CD14-positive monocyte (primary cell): ENCODE data around the gene PDE9A. TPM values are rescaled to one million over a fixed set of nuclear protein-coding genes. Genes with fewer than 3 reads are reported as not detected.

Experiments used
- DNase-seq, 3 donors: peaks; one replicate each; pipeline ENCODE4 v3.0.0-alpha.2; 2011 to 2022
- H2AFZ ChIP-seq: 2 replicates; pipeline ENCODE4 v1.6.0; 2012; ENCODE audit warnings: mild to moderate bottlenecking, low read depth, low read length, inconsistent platforms; ENCODE audit not compliant: insufficient read depth, poor library complexity, severe bottlenecking
- H3K27ac ChIP-seq, 2 donors: 1 replicate in 1 of 2; 2 replicates in 1 of 2; pipeline ENCODE4 v1.5.1; 2012 to 2013; ENCODE audit warnings: low read length in 2 of 2, control low read depth in 1 of 2, inconsistent platforms in 1 of 2, low read depth in 1 of 2, mild to moderate bottlenecking in 1 of 2
- H3K27me3 ChIP-seq, 2 donors: one replicate each; pipeline versions ENCODE4 v1.6.0 to v1.6.1; 2011 to 2013; ENCODE audit warnings: low read length in 2 of 2; ENCODE audit not compliant: control insufficient read depth in 2 of 2, insufficient read depth in 2 of 2
- H3K36me3 ChIP-seq, 2 donors: replicated peaks in 1 of 2; 1 replicate in 1 of 2; 2 replicates in 1 of 2; pipeline versions ENCODE4 v1.5.1 to v1.6.1; 2012 to 2013; ENCODE audit warnings: low read length in 2 of 2, control low read depth in 1 of 2, inconsistent platforms in 1 of 2, mild to moderate bottlenecking in 1 of 2; ENCODE audit not compliant: insufficient read depth in 2 of 2, control insufficient read depth in 1 of 2
- H3K4me1 ChIP-seq, 2 donors: 1 replicate in 1 of 2; 2 replicates in 1 of 2; pipeline versions ENCODE4 v1.5.1 to v1.6.1; 2012 to 2013; ENCODE audit warnings: low read length in 2 of 2, control low read depth in 1 of 2, inconsistent platforms in 1 of 2, mild to moderate bottlenecking in 1 of 2, moderate library complexity in 1 of 2; ENCODE audit not compliant: insufficient read depth in 2 of 2, control insufficient read depth in 1 of 2
- H3K4me2 ChIP-seq: replicated peaks from 2 replicates; pipeline ENCODE3; 2012; ENCODE audit warnings: low read length, moderate library complexity, mild to moderate bottlenecking; ENCODE audit not compliant: poor library complexity, severe bottlenecking; ENCODE audit errors: extremely low read depth
- H3K4me3 ChIP-seq, 3 experiments: fragments of 200-600 bp in 1 of 3; sonication (generic) in 1 of 3; replicated peaks in 1 of 3; 1 replicate in 2 of 3; 2 replicates in 1 of 3; pipeline ENCODE4 v1.5.1; 2011 to 2013; ENCODE audit warnings: low read length in 3 of 3, mild to moderate bottlenecking in 3 of 3, control low read depth in 2 of 3, low read depth in 2 of 3, inconsistent platforms in 1 of 3, moderate library complexity in 1 of 3
- H3K79me2 ChIP-seq: 2 replicates; pipeline ENCODE4 v1.6.0; 2012; ENCODE audit warnings: mild to moderate bottlenecking, control low read depth, inconsistent platforms, low read length, moderate library complexity; ENCODE audit not compliant: insufficient read depth
- H3K9ac ChIP-seq: 2 replicates; pipeline ENCODE4 v1.6.0; 2017; ENCODE audit warnings: low read length, mild to moderate bottlenecking; ENCODE audit not compliant: insufficient read depth, poor library complexity, severe bottlenecking
- H3K9me3 ChIP-seq, 2 donors: replicated peaks in 1 of 2; 1 replicate in 1 of 2; 2 replicates in 1 of 2; pipeline versions ENCODE4 v1.5.1 to v1.6.1; 2012 to 2013; ENCODE audit warnings: low read length in 2 of 2, control low read depth in 1 of 2; ENCODE audit not compliant: control insufficient read depth in 1 of 2, insufficient read depth in 1 of 2
- H4K20me1 ChIP-seq: 2 replicates; pipeline ENCODE4 v1.6.0; 2012; ENCODE audit warnings: mild to moderate bottlenecking, low read length, control low read depth, moderate library complexity; ENCODE audit not compliant: insufficient read depth
- H3K27ac Mint-ChIP-seq, 7 donors: one replicate each; pipeline ENCODE4 v1.8.0; 2020; ENCODE audit warnings: mild to moderate bottlenecking in 7 of 7, mixed read lengths in 7 of 7, moderate library complexity in 6 of 7, inconsistent platforms in 2 of 7
- H3K27me3 Mint-ChIP-seq, 3 donors: one replicate each; pipeline ENCODE4 v1.8.0; 2021 to 2022; ENCODE audit warnings: low read depth in 3 of 3, mild to moderate bottlenecking in 3 of 3, mixed read lengths in 3 of 3, moderate library complexity in 3 of 3, inconsistent platforms in 1 of 3
- H3K36me3 Mint-ChIP-seq, 2 donors: one replicate each; pipeline ENCODE4 v1.8.0; 2020; ENCODE audit warnings: mixed read lengths in 2 of 2, inconsistent platforms in 1 of 2, mild to moderate bottlenecking in 1 of 2
- H3K4me1 Mint-ChIP-seq: one replicate; pipeline ENCODE4 v1.8.0; 2020; ENCODE audit warnings: mild to moderate bottlenecking, mixed read lengths
- H3K4me3 Mint-ChIP-seq, 2 donors: one replicate each; pipeline ENCODE4 v1.8.0; 2020; ENCODE audit warnings: mild to moderate bottlenecking in 2 of 2, mixed read lengths in 2 of 2, moderate library complexity in 1 of 2
- H3K9me3 Mint-ChIP-seq, 7 donors: one replicate each; pipeline ENCODE4 v1.8.0; 2020 to 2022; ENCODE audit warnings: mixed read lengths in 7 of 7, mild to moderate bottlenecking in 6 of 7, moderate library complexity in 6 of 7, inconsistent platforms in 2 of 7
- WGBS: methylation state at CpG from one replicate; pipeline ENCODE4 v1.1.5; 2013; ENCODE audit warnings: missing lambda C conversion rate; ENCODE audit not compliant: insufficient coverage; 5-methylcytosine and 5-hydroxymethylcytosine counted together
- intact Hi-C, 2 donors: fragments of 100-400 bp; cut with micrococcal nuclease; formaldehyde crosslinking; loops; one replicate each; pipeline versions ENCODE4 v1.15.0 to v1.15.1; 2023
- polyA plus RNA-seq, 3 donors: library from polyadenylated mRNA; depleted of rRNA in 1 of 3; unstranded in 2 of 3; stranded (reverse) in 1 of 3; fragments of 300-500 nt in 2 of 3; fragments of >200 nt in 1 of 3; fragmentation: Illumina TruSeq in 2 of 3; gene quantifications; 1 replicate in 2 of 3; 2 replicates in 1 of 3; pipeline ENCODE4 v1.2.3, GENCODE V29; 2012 to 2021
- TF ChIP-seq, protein P1 (sequence below): fragments of 200-600 bp; IDR thresholded peaks from one replicate; pipeline ENCODE4 v1.8.0; 2022; ENCODE audit warnings: antibody characterized with exemption, mild to moderate bottlenecking

PDE9A gene
- polyA plus RNA-seq, 3 donors, result 0.05 to 0.52 TPM; not detected in 1

DNA sequence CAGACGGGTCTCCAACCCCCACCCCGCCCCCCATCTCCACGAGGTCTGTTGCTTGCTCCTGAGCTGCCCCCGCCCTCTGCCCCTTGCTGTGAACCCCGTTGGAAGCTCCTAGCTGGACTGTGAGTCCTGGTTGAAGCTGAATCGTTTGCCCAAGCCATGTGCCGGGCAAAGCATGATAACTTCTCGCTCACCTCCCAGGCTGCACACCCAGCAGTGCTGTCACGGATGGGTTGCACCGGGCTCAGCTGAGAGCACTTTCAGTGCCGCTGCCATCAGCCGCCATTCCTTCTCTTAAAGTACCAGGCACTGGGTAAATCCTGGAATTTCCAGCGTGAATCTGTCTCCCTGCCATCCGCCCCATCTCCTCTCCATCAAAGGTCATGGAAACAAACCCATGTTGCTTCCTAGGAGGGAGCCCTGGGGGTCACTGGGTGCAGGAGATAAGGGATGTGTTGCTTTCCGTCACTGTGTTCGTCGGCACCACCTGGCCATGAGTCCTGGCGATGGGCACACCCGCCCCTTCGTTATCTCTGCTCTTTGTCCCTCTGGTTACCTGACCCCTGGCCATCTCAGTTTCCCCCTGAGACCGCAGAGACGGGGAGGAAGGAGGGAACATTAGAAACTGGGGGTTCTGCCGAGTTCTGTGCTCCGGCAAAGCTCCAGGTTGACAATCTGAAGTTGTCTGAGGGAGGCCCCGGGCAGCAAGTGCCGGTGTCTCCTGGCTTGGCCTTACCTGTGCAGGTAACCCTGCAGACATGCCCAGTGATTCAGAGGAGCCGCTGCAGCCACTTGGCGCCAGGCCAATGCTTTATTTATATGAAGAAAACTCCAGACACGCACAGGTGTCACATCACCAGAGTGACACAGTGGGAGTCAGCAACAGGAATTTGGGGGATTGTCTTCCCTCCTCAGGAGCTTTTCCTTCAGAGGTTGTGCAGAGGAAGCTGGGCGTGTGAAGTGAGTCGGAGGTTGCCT lies 2.7 kb downstream of the PDE9A start:
- Mint-ChIP-seq H3K4me1 (peaks cover 18% of the 10 kb centered on the region), H3K27me3 (peaks cover 38 to 63% (median 55%) of the 10 kb centered on the region in 3 donors), H3K9me3 (peaks cover 0 to 8% (median 5%) of the 10 kb centered on the region in 7 donors), H3K36me3 (peaks cover 0 to 2% of the 10 kb centered on the region in 2 donors), H3K4me3 (peak overlapping the region in 1 of 2 donors; percentile 26), H3K27ac (no peak overlapping the region)
- TF ChIP-seq, protein P1, sequence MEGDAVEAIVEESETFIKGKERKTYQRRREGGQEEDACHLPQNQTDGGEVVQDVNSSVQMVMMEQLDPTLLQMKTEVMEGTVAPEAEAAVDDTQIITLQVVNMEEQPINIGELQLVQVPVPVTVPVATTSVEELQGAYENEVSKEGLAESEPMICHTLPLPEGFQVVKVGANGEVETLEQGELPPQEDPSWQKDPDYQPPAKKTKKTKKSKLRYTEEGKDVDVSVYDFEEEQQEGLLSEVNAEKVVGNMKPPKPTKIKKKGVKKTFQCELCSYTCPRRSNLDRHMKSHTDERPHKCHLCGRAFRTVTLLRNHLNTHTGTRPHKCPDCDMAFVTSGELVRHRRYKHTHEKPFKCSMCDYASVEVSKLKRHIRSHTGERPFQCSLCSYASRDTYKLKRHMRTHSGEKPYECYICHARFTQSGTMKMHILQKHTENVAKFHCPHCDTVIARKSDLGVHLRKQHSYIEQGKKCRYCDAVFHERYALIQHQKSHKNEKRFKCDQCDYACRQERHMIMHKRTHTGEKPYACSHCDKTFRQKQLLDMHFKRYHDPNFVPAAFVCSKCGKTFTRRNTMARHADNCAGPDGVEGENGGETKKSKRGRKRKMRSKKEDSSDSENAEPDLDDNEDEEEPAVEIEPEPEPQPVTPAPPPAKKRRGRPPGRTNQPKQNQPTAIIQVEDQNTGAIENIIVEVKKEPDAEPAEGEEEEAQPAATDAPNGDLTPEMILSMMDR, result no peak
- H3K36me3 ChIP-seq, result no peaks in the 10 kb centered on the region
- H3K79me2 ChIP-seq, result no peaks in the 10 kb centered on the region
- no peak overlapping the region for H3K4me2 ChIP-seq
- H3K4me1 ChIP-seq, result peaks cover 12 to 19% of the 10 kb centered on the region in 2 donors
- H3K9me3 ChIP-seq, result peaks cover 0 to 15% of the 10 kb centered on the region in 2 donors
- no peak overlapping the region for H3K9ac ChIP-seq
- peaks cover 17 to 47% of the 10 kb centered on the region in 2 donors for H3K27me3 ChIP-seq
- H3K27ac ChIP-seq, result no peak overlapping the region
- DNase-seq, result no peak
- no peaks in the 10 kb centered on the region for H4K20me1 ChIP-seq
- H3K4me3 ChIP-seq, result no peak overlapping the region
- WGBS, result 85% methylated on average over 23 of the region's 31 CpGs
- H2AFZ ChIP-seq, result no peak overlapping the region
- intact Hi-C loops, result loop anchor here in 1 of 2 donors (2.0 kb wide), 1 partner anchor 163 kb away; no protein-coding TSS in a partner anchor

DNA sequence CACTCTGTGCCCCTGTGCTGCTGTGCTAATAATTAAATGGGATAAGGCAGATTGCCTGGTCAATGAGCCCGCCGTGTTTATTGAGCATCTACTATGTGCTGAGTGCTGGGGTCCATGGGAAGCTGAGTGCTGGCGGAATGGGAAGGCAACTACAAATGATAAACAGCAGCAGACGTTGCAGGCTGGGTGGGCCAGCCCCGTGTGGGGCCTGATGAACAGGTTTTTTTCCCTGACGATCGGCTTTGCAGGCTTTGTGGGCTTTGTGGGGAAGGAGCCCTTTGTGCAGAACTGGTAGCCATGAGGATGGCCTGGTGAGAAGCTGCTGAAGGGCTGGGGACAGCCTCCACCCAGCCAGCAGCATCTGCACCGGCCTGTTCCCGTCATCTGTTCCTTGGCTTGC lies 3.5 kb downstream of the PDE9A start:
- Mint-ChIP-seq H3K36me3 (peaks cover 0 to 2% of the 10 kb centered on the region in 2 donors), H3K27ac (no peak overlapping the region), H3K4me1 (peaks cover 17% of the 10 kb centered on the region), H3K27me3 (peaks cover 34 to 57% (median 48%) of the 10 kb centered on the region in 3 donors), H3K9me3 (peaks cover 0 to 8% (median 5%) of the 10 kb centered on the region in 7 donors), H3K4me3 (no peak overlapping the region)
- Histone ChIP-seq H3K27me3 (peaks cover 17 to 40% of the 10 kb centered on the region in 2 donors), H2AFZ (no peak overlapping the region), H3K79me2 (no peaks in the 10 kb centered on the region), H3K4me2 (no peak overlapping the region), H4K20me1 (no peaks in the 10 kb centered on the region), H3K27ac (no peak overlapping the region), H3K9me3 (peaks cover 0 to 15% of the 10 kb centered on the region in 2 donors), H3K9ac (no peak overlapping the region), H3K4me1 (peaks cover 12 to 19% of the 10 kb centered on the region in 2 donors), H3K36me3 (no peaks in the 10 kb centered on the region), H3K4me3 (no peak overlapping the region)
- DNase-seq, result no peak
- TF ChIP-seq, protein P1, result no peak
- intact Hi-C loops, result no loop called here
- WGBS, result 95% methylated on average over 6 of the region's 9 CpGs
